A549 (cell line): ENCODE results near the gene CNDP1. TPM values are rescaled to one million over a fixed set of nuclear protein-coding genes. Genes with fewer than 3 reads are reported as not detected.

Experiments used
- ATAC-seq, 2 experiments: fragments of 200-7000 bp in 1 of 2; fragments of >200 bp in 1 of 2; cut with Nextera tagmentation in 1 of 2; cut with Tn5 transposase in 1 of 2; 3 replicates each; pipeline versions ENCODE4 v1.8.0 to v1.9.1; 2018 to 2020; ENCODE audit warnings: mild to moderate bottlenecking in 1 of 2, moderate library complexity in 1 of 2
- CTCF ChIA-PET: fragments of 300-600 bp; sonication (Branson Sonifier 250); formaldehyde crosslinking; extraction: SDS; loops from one replicate; lab custom pipeline; 2021; ENCODE audit warnings: antibody characterized with exemption, inconsistent platforms; lab: Yijun Ruan, JAX
- POLR2A ChIA-PET: fragments of 350-600 bp; formaldehyde crosslinking; extraction: SDS; loops from one replicate; lab custom pipeline; 2021; ENCODE audit warnings: antibody characterized with exemption, inconsistent platforms; lab: Yijun Ruan, JAX
- DNase-seq, 2 experiments: peaks; one replicate each; pipeline versions ENCODE4 v3.0.0 to v3.0.0-alpha.2; 2011 to 2016; ENCODE audit warnings: low read depth in 1 of 2, low spot score in 1 of 2
- FAIRE-seq: peaks from 2 replicates; lab custom pipeline; 2011; peaks lifted over from hg19 to GRCh38; lab: Jason Lieb, UNC
- H3K27ac ChIP-seq, 2 experiments: fragments of >200 bp; sonication (Bioruptor Twin); formaldehyde crosslinking; 3 replicates each; pipeline ENCODE4 v1.5.1; 2016 to 2017
- H3K4me1 ChIP-seq: fragments of >200 bp; sonication (Bioruptor Twin); formaldehyde crosslinking; 3 replicates; pipeline ENCODE4 v1.6.1; 2016
- H3K4me2 ChIP-seq: fragments of >200 bp; sonication (Bioruptor Twin); formaldehyde crosslinking; 3 replicates; pipeline ENCODE4 v1.6.1; 2016
- H3K4me3 ChIP-seq: fragments of >200 bp; sonication (Bioruptor Twin); formaldehyde crosslinking; 3 replicates; pipeline ENCODE4 v1.5.1; 2016
- H3K9me3 ChIP-seq: fragments of >200 bp; sonication (Bioruptor Twin); formaldehyde crosslinking; 3 replicates; pipeline ENCODE4 v1.6.1; 2016
- ATOH8 ChIP-seq: fragments of 250-450 bp; sonication (Bioruptor Pico); IDR thresholded peaks from 2 replicates; pipeline ENCODE4 v1.5.0; 2020; ENCODE audit warnings: low read depth, mild to moderate bottlenecking, moderate library complexity
- CEBPB ChIP-seq, 2 experiments: fragments of >200 bp in 1 of 2; sonication (Bioruptor Twin) in 1 of 2; formaldehyde crosslinking in 1 of 2; IDR thresholded peaks; 2 replicates each; pipeline ENCODE4 v1.6.1; 2012 to 2016
- CHD4 ChIP-seq: fragments of 200-600 bp; sonication (generic); IDR thresholded peaks from 2 replicates; pipeline ENCODE4 v1.6.1; 2016; ENCODE audit warnings: antibody characterized with exemption, mild to moderate bottlenecking, borderline replicate concordance
- EP300 ChIP-seq, 2 experiments: fragments of >200 bp; sonication (Bioruptor Twin); formaldehyde crosslinking; IDR thresholded peaks; 2 replicates in 1 of 2; 3 replicates in 1 of 2; pipeline ENCODE4 v1.6.1; 2016 to 2017
- FOSB ChIP-seq: fragments of 250-450 bp; sonication (Bioruptor Pico); IDR thresholded peaks from 2 replicates; pipeline ENCODE4 v1.5.0; 2020; ENCODE audit warnings: mild to moderate bottlenecking, moderate library complexity
- FOSL2 ChIP-seq, 2 experiments: fragments of 450-650 bp in 1 of 2; fragments of >200 bp in 1 of 2; sonication (Bioruptor Twin) in 1 of 2; formaldehyde crosslinking; IDR thresholded peaks; 2 replicates each; pipeline versions ENCODE4 v1.5.0 to v1.6.1; 2016 to 2020; ENCODE audit warnings: mild to moderate bottlenecking in 1 of 2, moderate library complexity in 1 of 2
- FOXS1 ChIP-seq: fragments of 250-450 bp; sonication (Bioruptor Pico); IDR thresholded peaks from 2 replicates; pipeline ENCODE4 v1.5.0; 2020; ENCODE audit warnings: mild to moderate bottlenecking, moderate library complexity
- HES2 ChIP-seq: fragments of >200 bp; sonication (Bioruptor Twin); formaldehyde crosslinking; IDR thresholded peaks from 2 replicates; pipeline ENCODE4 v1.6.1; 2016
- HMGXB4 ChIP-seq: fragments of 250-450 bp; sonication (Bioruptor Pico); IDR thresholded peaks from 2 replicates; pipeline ENCODE4 v1.5.0; 2021; ENCODE audit warnings: mild to moderate bottlenecking, moderate library complexity, borderline replicate concordance
- HOXA7 ChIP-seq: fragments of 250-450 bp; sonication (Bioruptor Pico); IDR thresholded peaks from 2 replicates; pipeline ENCODE4 v1.5.0; 2020; ENCODE audit warnings: mild to moderate bottlenecking, moderate library complexity
- MAFK ChIP-seq: fragments of 450-650 bp; IDR thresholded peaks from 2 replicates; pipeline ENCODE4 v1.6.1; 2014; ENCODE audit not compliant: partially characterized antibody
- MAX ChIP-seq: IDR thresholded peaks from 2 replicates; pipeline ENCODE4 v1.6.1; 2012
- MAZ ChIP-seq: fragments of 150-350 bp; IDR thresholded peaks from 2 replicates; pipeline ENCODE4 v1.6.1; 2014; ENCODE audit warnings: antibody characterized with exemption, low read depth, low read length, borderline replicate concordance
- MYC ChIP-seq: IDR thresholded peaks from 2 replicates; pipeline ENCODE4 v1.6.1; 2012; ENCODE audit warnings: mild to moderate bottlenecking, inconsistent platforms, low read length, improper control_type of control experiment, borderline replicate concordance
- NPAS2 ChIP-seq: fragments of 250-450 bp; sonication (Bioruptor Pico); IDR thresholded peaks from 2 replicates; pipeline ENCODE4 v1.8.0; 2022; ENCODE audit warnings: mild to moderate bottlenecking, moderate library complexity, borderline replicate concordance
- NR3C1 ChIP-seq: fragments of >200 bp; sonication (Bioruptor Twin); formaldehyde crosslinking; IDR thresholded peaks from 3 replicates; pipeline ENCODE4 v1.6.1; 2017
- PBX3 ChIP-seq: IDR thresholded peaks from 2 replicates; pipeline ENCODE4 v1.6.1; 2012
- RAD21 ChIP-seq, 2 experiments: fragments of >200 bp in 1 of 2; sonication (Bioruptor Twin) in 1 of 2; formaldehyde crosslinking in 1 of 2; IDR thresholded peaks in 1 of 2; conservative IDR thresholded peaks in 1 of 2; 2 replicates in 1 of 2; 3 replicates in 1 of 2; pipeline ENCODE4 v1.6.1; 2012 to 2018; ENCODE audit warnings: inconsistent platforms in 1 of 2
- REST ChIP-seq: fragments of 200-600 bp; sonication (generic); IDR thresholded peaks from 2 replicates; pipeline ENCODE4 v1.6.1; 2016; ENCODE audit warnings: antibody characterized with exemption, mild to moderate bottlenecking, moderate library complexity
- RFX5 ChIP-seq: fragments of 450-650 bp; IDR thresholded peaks from 2 replicates; pipeline ENCODE4 v1.7.1; 2014; ENCODE audit warnings: antibody characterized with exemption, mild to moderate bottlenecking, moderate library complexity
- SREBF2 ChIP-seq: fragments of 450-650 bp; IDR thresholded peaks from 2 replicates; pipeline ENCODE4 v1.6.1; 2014; ENCODE audit warnings: mild to moderate bottlenecking, moderate library complexity
- TFCP2L1 ChIP-seq: fragments of 250-450 bp; sonication (Bioruptor Pico); IDR thresholded peaks from 2 replicates; pipeline ENCODE4 v1.5.0; 2021; ENCODE audit warnings: mild to moderate bottlenecking
- USF2 ChIP-seq: fragments of 450-650 bp; IDR thresholded peaks from 2 replicates; pipeline ENCODE4 v1.6.1; 2014; ENCODE audit warnings: antibody characterized with exemption
- ZNF302 ChIP-seq: fragments of 250-450 bp; sonication (Bioruptor Pico); IDR thresholded peaks from 2 replicates; pipeline ENCODE4 v1.9.0; 2021; ENCODE audit warnings: inconsistent platforms, mild to moderate bottlenecking, moderate library complexity
- WGBS: methylation state at CpG from one replicate; pipeline ENCODE4 v1.1.6; 2017; ENCODE audit errors: missing lambda C conversion rate; 5-methylcytosine and 5-hydroxymethylcytosine counted together
- polyA plus RNA-seq, 4 experiments: library from polyadenylated mRNA; depleted of rRNA in 3 of 4; stranded (reverse); fragments of >200 nt; fragmentation: RNase III in 1 of 4; extraction: RNeasy Plus Mini Kit Qiagen cat#74134 plus additional on column Dnase treatment in 1 of 4; gene quantifications; 2 replicates in 3 of 4; 3 replicates in 1 of 4; pipeline ENCODE4 v1.2.3, GENCODE V29; 2011 to 2017

CNDP1 gene
- polyA plus RNA-seq, 2 of the 4 experiments (the other 2 are of a cell fraction): 0.16 TPM; not detected in 1

GRCh38 chr18:74509856-74510769 lies 24.2 kb upstream of the CNDP1 start:
- Histone ChIP-seq H3K4me2 (no peak overlapping the region), H3K9me3 (no peaks in the 10 kb centered on the region), H3K27ac (no peak overlapping the region), H3K4me3 (no peak overlapping the region), H3K4me1 (no peaks in the 10 kb centered on the region)
- 89% methylated on average over 13 of the region's 29 CpGs for WGBS
- CTCF ChIA-PET: no interaction called here
- DNase-seq: no peak
- FAIRE-seq: no peak
- no peak for ATAC-seq
- TF ChIP-seq NR3C1 (no peak), FOXS1 (CRISPR knock-in tag) (no peak)
- POLR2A ChIA-PET: no interaction called here

- POLR2A ChIA-PET: no interaction called here
- 87% methylated on average over 12 of the region's 12 CpGs for WGBS
- CTCF ChIA-PET: no interaction called here
- H3K27ac ChIP-seq: no peak overlapping the region
- no peak for ATAC-seq
- no peaks in the 10 kb centered on the region for H3K4me1 ChIP-seq
- H3K4me2 ChIP-seq: no peak overlapping the region
- no peak for DNase-seq
- no peak for FAIRE-seq
- TF ChIP-seq ZNF302 (no peak), MYC (no peak), HES2 (no peak), MAX (no peak), RAD21 (conservative IDR thresholded peaks at IDR 0.05 in 1 of 2, IDR thresholded peaks at IDR 0.05 in 1 of 2) (no peak), NPAS2 (CRISPR knock-in tag) (no peak), CHD4 (no peak), MAFK (no peak), PBX3 (no peak), SREBF2 (no peak), USF2 (no peak), FOSL2 (IDR thresholded peaks at IDR 0.05) (no peak), FOSL2 (CRISPR knock-in tag; IDR thresholded peaks at IDR 0.05) (no peak), TFCP2L1 (no peak), EP300 (IDR thresholded peaks at IDR 0.05) (no peak), ATOH8 (CRISPR knock-in tag) (no peak), FOSB (CRISPR knock-in tag) (no peak), HOXA7 (CRISPR knock-in tag) (no peak)
- H3K9me3 ChIP-seq: no peaks in the 10 kb centered on the region
- no peak overlapping the region for H3K4me3 ChIP-seq
Measured at GRCh38 chr18:74510770-74511095, 23.6 kb upstream of the CNDP1 start.

- Histone ChIP-seq H3K9me3 (no peaks in the 10 kb centered on the region), H3K4me1 (no peaks in the 10 kb centered on the region), H3K27ac (no peak overlapping the region), H3K4me3 (no peak overlapping the region), H3K4me2 (no peak overlapping the region)
- FAIRE-seq (no peak), DNase-seq (no peak), ATAC-seq (no peak; a peak in 1 of 6 replicates)
- POLR2A ChIA-PET: no interaction called here
- 82% methylated on average over 4 of the region's 7 CpGs for WGBS
- CTCF ChIA-PET: interaction anchor here (0.9 kb wide), 1 partner anchor 159 kb away, joined by 3 read pairs; no protein-coding TSS in a partner anchor
- no peak for TF ChIP-seq HMGXB4 (CRISPR knock-in tag)
- no peak for TF ChIP-seq FOSL2 (IDR thresholded peaks at IDR 0.05)
- no peak for TF ChIP-seq FOSL2 (CRISPR knock-in tag; IDR thresholded peaks at IDR 0.05)
- TF ChIP-seq RFX5: no peak
- no peak for TF ChIP-seq MAZ
- TF ChIP-seq RAD21 (conservative IDR thresholded peaks at IDR 0.05 in 1 of 2, IDR thresholded peaks at IDR 0.05 in 1 of 2): no peak
- TF ChIP-seq REST: no peak
- no peak for TF ChIP-seq CEBPB (IDR thresholded peaks at IDR 0.05)
Measured at GRCh38 chr18:74511823-74512222, 22.5 kb upstream of the CNDP1 start.
